Measurements from ENCODE around the gene NUP214.
"Not testable (repeated sequence)": the region's sequence is repeated elsewhere in the genome, so short reads cannot be mapped to it uniquely, and the experiment has no call there.

NUP214 gene

DNA sequence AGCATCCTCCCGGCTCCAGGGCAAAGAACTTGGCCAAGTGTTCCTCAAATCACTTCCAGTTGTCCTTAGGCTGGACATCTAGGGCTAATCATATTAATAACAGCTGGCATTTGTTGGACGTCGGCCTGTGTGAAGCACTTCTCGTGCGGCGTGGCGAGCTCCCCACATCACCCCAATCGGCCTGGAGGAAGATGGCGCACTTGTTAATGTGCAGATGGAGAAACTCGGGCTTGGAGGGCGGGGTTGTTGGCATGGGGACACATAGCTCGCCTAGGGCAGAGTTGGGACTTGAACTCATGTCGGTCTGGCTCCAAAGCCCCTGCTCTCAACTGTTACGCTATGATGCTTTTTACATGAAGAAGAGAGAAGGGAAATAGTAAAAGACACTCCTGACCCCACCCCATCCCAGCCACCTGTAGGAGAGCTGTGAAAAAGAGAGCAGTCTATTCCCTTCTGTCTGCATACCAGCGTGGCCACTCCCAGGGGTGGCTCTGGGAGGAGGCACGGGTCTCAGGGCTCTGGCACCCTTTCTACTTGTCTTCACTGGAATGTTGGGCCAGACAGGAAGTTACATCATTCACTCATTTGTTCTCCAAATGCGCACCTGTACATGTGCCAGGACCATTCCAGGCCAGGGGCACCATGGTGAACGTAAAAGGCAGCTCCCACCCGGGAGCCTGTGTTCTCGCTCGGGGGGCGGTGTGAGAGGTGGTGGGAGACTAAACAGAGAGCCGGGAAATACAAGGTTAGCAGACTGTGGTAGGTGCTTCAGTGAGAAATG is 12.8 kb upstream of the NUP214 start:
- TF ChIP-seq ZFX (IDR thresholded peaks at IDR 0.05; ENCODE audit: borderline replicate concordance) (no peak), CTCF (IDR thresholded peaks at IDR 0.05) (no peak)
- H3K27ac ChIP-seq, result no peak overlapping the region

DNA sequence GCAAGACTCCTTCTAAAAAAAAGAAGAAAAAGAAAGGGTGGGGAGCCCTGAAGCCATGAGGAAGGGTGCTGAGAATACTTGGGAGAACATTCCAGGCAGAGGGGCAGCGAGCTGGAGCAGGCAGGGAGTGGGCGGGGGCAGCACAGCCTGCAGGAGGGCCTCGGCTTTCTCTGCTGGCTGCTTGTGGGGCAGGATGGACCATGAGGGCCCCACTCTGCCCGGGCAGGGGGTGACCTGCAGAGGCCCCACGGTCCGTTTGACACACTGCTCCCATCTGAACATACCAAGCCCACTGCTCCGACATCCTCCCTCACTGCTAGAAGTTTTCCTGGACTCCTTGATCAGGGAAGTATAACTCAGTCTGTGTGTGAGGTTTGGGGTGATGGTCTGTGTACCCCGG is 11.7 kb upstream of the NUP214 start:
- TF ChIP-seq CTCF (IDR thresholded peaks at IDR 0.05) (no peak), ZFX (IDR thresholded peaks at IDR 0.05; ENCODE audit: borderline replicate concordance) (no peak)
- H3K27ac ChIP-seq, result no peak overlapping the region

- TF ChIP-seq ZFX (IDR thresholded peaks at IDR 0.05; ENCODE audit: borderline replicate concordance) (no peak), CTCF (IDR thresholded peaks at IDR 0.05) (no peak)
- no peak overlapping the region for H3K27ac ChIP-seq
Observed at GRCh38 chr9:131114084-131114535, 11.3 kb upstream of the NUP214 start.

DNA sequence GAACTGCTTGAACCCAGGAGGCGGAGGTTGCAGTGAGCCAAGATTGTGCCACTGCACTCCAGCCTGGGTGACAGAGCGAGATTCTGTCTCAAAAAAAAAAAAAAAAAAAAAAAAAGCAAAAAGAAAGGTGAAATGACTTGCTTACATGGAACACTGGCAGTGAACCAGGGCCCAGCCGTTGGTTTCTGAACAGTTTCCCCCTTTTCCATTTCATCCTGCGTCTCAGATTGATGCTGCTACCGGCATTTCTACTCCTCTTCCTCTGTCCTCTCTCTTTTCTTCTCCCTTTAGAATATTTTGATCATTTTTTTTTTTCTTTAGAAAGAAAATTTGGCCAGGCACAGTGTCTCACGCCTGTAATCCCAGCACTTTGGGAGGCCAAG is 10.0 kb upstream of the NUP214 start:
- H3K27ac ChIP-seq, result not testable (repeated sequence)

DNA sequence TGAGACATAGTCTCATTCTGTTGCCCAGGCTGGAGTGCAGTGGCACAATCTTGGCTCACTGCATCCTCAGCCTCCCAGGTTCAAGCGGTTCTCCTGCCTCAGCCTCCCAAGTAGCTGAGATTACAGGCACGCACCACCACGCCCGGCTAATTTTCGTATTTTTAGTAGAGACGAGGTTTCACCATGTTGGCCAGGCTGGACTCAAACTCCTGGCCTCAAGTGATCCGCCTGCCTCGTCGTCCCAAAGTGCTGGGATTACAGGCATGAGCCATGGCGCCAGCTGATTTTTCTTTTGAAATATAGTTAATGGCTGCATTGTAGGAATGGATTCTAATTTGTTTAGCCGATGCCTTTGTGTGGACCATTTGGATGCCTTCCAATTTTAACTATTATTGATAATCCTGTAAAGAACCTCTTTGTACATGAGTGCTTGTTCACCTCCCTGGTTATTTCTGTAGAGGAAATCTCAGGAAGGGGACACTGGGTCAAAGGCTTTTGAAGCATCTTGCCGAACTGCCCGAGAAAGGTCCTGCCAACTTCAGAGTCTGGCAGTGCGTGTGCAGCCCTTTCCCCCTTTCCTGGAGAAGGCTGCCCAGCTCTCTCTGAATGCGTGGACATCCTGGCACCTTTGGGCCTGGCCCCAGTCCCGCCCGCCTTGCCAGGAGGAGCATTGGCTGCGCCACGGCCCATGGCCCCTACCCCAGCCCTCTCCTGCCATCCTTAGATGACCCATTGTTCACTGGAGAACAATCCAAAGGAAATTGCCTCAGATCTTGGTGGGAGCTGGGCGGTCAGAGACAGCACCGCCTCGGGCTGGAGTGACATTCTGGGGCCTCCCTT is 8.9 kb upstream of the NUP214 start:
- no peak overlapping the region for H3K27ac ChIP-seq
- TF ChIP-seq CTCF (IDR thresholded peaks at IDR 0.05) (no peak), ZFX (IDR thresholded peaks at IDR 0.05; ENCODE audit: borderline replicate concordance) (no peak)

- no peak for TF ChIP-seq ZFX (IDR thresholded peaks at IDR 0.05; ENCODE audit: borderline replicate concordance)
- TF ChIP-seq CTCF (IDR thresholded peaks at IDR 0.05), result no peak
- no peak overlapping the region for H3K27ac ChIP-seq
Observed at GRCh38 chr9:131117121-131117761, 8.1 kb upstream of the NUP214 start.

- TF ChIP-seq ZFX (IDR thresholded peaks at IDR 0.05; ENCODE audit: borderline replicate concordance) (no peak), CTCF (IDR thresholded peaks at IDR 0.05) (no peak)
- H3K27ac ChIP-seq, result no peak overlapping the region
Observed at GRCh38 chr9:131117762-131118145, 7.6 kb upstream of the NUP214 start.
